ENCODE measurements around the gene LMAN1L. TPM values are rescaled to one million over a fixed set of nuclear protein-coding genes. Genes with fewer than 3 reads are reported as not detected.

Gene LMAN1L
- total RNA-seq, 1 donor from 2014 or later, result 2.2 TPM

DNA sequence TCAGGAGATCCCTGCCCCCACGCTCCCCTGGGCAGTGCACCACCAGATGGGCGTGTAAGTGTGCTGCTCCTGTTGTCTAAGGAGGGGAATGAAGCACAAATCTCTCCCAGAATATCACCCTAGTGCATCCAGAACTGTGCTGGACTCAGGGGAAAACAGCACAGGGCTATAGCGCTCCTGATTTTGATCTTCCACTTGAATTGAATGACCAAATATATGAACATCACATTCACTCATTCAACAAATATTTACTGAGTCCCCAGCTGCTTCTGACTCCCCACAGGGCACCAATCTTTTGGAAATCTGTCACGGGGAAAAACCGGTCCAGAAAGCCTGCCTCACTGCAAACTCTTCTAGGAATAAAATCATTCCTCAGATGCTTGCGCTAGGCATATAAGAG, 16.2 kb downstream of the LMAN1L start:
- TF ChIP-seq, protein P1, sequence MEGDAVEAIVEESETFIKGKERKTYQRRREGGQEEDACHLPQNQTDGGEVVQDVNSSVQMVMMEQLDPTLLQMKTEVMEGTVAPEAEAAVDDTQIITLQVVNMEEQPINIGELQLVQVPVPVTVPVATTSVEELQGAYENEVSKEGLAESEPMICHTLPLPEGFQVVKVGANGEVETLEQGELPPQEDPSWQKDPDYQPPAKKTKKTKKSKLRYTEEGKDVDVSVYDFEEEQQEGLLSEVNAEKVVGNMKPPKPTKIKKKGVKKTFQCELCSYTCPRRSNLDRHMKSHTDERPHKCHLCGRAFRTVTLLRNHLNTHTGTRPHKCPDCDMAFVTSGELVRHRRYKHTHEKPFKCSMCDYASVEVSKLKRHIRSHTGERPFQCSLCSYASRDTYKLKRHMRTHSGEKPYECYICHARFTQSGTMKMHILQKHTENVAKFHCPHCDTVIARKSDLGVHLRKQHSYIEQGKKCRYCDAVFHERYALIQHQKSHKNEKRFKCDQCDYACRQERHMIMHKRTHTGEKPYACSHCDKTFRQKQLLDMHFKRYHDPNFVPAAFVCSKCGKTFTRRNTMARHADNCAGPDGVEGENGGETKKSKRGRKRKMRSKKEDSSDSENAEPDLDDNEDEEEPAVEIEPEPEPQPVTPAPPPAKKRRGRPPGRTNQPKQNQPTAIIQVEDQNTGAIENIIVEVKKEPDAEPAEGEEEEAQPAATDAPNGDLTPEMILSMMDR (IDR thresholded peaks at IDR 0.05), result no peak
- H3K27me3 Mint-ChIP-seq, result peaks cover 21% of the 10 kb centered on the region
- no peak for ATAC-seq (ENCODE audit: low read depth)
- no peaks in the 10 kb centered on the region for H3K9me3 Mint-ChIP-seq
- H3K27ac Mint-ChIP-seq, result no peak overlapping the region
- no peak overlapping the region for H3K4me3 Mint-ChIP-seq
- peaks cover 7% of the 10 kb centered on the region for H3K4me1 Mint-ChIP-seq
- no peaks in the 10 kb centered on the region for H3K36me3 Mint-ChIP-seq (ENCODE audit: low read depth)
- DNase-seq, result no peak
- intact Hi-C loops (cut with micrococcal nuclease), result no loop called here
- CTCF ChIA-PET, result interaction anchor here (0.5 to 0.6 kb wide), 2 partner anchors 46 to 58 kb away, joined by 3 read pairs; no protein-coding TSS in a partner anchor
- POLR2A ChIA-PET, result interaction anchor here (0.7 kb wide), 1 partner anchor 51 kb away, joined by 6 read pairs; no protein-coding TSS in a partner anchor

DNA sequence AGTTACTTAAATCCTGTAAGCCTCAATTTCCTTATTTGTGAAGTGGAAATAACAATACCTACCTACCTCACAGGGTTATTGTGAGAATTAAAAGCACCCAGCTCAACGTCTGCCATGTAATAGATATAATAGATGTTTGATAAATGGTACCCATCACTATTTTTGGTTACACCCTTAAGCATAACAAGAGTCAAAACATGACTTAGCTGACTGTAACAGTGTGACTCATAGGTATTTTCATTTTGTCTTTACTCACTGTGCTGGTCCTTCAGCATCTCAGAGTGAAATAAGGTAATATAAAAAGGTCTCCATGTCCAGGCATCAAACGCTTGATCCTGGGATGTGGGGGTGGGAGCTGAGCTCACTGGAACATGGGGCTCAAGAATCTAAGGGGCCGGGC, 16.9 kb downstream of the LMAN1L start:
- ChIA-PET POLR2A (interaction anchor here (0.7 kb wide), 1 partner anchor 52 kb away, joined by 6 read pairs; no protein-coding TSS in a partner anchor), CTCF (interaction anchor here (0.6 kb wide), 1 partner anchor 45 kb away, joined by 3 read pairs; no protein-coding TSS in a partner anchor)
- Mint-ChIP-seq H3K4me3 (no peak overlapping the region), H3K27ac (no peak overlapping the region), H3K36me3 (ENCODE audit: low read depth) (no peaks in the 10 kb centered on the region), H3K27me3 (peaks cover 21% of the 10 kb centered on the region), H3K4me1 (peaks cover 7% of the 10 kb centered on the region), H3K9me3 (no peaks in the 10 kb centered on the region)
- DNase-seq (no peak), ATAC-seq (ENCODE audit: low read depth) (no peak)
- TF ChIP-seq, protein P1 (IDR thresholded peaks at IDR 0.05), result no peak
- intact Hi-C loops (cut with micrococcal nuclease), result no loop called here

DNA sequence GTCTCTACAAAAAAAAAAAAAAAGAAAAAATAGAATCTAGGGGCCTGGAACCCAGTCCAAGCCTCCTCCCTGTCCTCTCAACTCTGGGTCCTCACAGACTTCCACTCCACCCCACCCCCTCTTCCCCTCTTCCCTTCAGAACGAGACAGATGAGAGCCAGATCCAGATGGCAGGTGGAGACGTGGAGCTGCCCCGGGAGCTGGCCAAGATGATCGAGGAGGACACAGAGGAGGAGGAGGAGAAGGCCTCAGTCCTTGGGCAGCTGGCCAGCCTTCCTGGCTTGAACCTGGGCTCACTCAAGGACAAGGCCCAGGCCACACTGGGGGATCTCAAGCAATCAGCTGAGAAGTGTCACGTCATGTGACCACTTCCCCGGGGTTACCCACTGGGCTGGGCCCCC, 17.4 kb downstream of the LMAN1L start:
- Mint-ChIP-seq H3K4me3 (no peak overlapping the region), H3K27ac (no peak overlapping the region), H3K36me3 (ENCODE audit: low read depth) (peaks cover under 1% of the 10 kb centered on the region), H3K4me1 (peaks cover 9% of the 10 kb centered on the region), H3K9me3 (no peaks in the 10 kb centered on the region), H3K27me3 (peaks cover 21% of the 10 kb centered on the region)
- ChIA-PET CTCF (no interaction called here), POLR2A (interaction anchor here (0.6 kb wide), 1 partner anchor 42 kb away, joined by 3 read pairs; no protein-coding TSS in a partner anchor)
- TF ChIP-seq, protein P1 (IDR thresholded peaks at IDR 0.05), result no peak
- DNase-seq, result no peak
- intact Hi-C loops (cut with micrococcal nuclease), result no loop called here
- no peak for ATAC-seq (ENCODE audit: low read depth)

DNA sequence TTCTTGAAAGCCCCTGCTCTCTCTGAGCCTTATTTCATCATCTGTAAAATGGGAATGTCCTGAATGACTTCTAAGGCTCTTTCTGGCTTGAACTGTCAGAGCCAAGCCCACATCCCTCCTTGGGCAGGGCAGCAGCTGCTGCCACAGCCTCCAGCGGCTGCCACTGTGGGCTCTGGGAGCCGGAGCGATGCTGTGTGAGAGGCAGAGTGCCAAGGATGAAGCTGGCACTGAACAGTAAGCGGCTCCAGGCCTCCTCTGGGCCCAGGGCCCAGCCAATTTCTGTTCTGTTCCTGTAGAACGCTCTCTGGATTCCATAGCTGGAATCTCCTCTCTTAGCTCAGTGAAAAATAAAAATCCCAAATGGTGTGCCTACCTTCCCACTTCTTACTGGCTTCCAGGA, 18.2 kb downstream of the LMAN1L start:
- Mint-ChIP-seq H3K27ac (no peak overlapping the region), H3K27me3 (peaks cover 21% of the 10 kb centered on the region), H3K4me1 (peaks cover 11% of the 10 kb centered on the region), H3K4me3 (no peak overlapping the region), H3K9me3 (no peaks in the 10 kb centered on the region), H3K36me3 (ENCODE audit: low read depth) (peaks cover 7% of the 10 kb centered on the region)
- TF ChIP-seq, protein P1 (IDR thresholded peaks at IDR 0.05), result no peak
- DNase-seq (no peak), ATAC-seq (ENCODE audit: low read depth) (no peak)
- POLR2A ChIA-PET, result no interaction called here
- intact Hi-C loops (cut with micrococcal nuclease), result no loop called here
- CTCF ChIA-PET, result interaction anchor here (0.8 kb wide), 3 partner anchors 10 to 120 kb away, joined by 3 read pairs; no protein-coding TSS in a partner anchor

DNA sequence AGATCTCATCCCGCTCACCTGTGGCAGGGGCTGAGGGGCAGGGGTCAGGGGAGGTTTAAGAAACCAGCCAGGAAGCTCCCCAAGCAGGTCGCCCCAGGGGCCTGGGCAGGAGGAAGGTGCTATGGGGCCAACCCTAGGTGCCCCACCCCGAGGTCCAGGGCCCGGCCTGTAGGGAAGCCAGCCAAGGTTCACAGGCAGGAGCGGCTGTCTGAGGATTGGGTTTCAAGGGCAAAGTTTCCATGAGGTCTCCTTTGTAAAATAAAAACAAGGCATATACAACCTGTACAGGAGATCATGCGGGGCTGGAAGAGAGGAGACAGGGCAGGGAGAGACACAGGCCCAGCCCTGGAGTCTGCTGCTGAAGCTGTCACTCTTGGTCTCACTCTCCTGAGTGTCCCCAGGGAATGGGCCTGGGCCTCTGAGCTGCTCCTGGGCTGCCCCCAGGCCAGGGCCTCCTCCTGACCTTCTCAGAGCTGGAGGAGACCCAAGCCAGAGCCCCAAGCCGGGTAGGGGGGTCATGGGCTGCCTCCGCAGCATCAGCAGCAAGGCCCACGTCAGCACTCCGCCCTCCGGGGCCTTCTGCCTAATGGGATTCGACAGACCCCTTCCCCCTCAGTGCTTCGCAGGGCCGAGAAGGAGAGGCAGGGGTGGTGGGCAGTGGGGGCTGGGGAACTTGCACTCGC, 19.3 kb downstream of the LMAN1L start:
- DNase-seq (no peak), ATAC-seq (ENCODE audit: low read depth) (no peak)
- Mint-ChIP-seq H3K9me3 (no peaks in the 10 kb centered on the region), H3K27me3 (peaks cover 16% of the 10 kb centered on the region), H3K27ac (no peak overlapping the region), H3K36me3 (ENCODE audit: low read depth) (peaks cover 12% of the 10 kb centered on the region), H3K4me3 (no peak overlapping the region), H3K4me1 (peaks cover 11% of the 10 kb centered on the region)
- CTCF ChIA-PET, result interaction anchor here (1.1 kb wide), 1 partner anchor 61 kb away, joined by 4 read pairs; no protein-coding TSS in a partner anchor
- intact Hi-C loops (cut with micrococcal nuclease), result no loop called here
- TF ChIP-seq, protein P1 (IDR thresholded peaks at IDR 0.05), result no peak
- POLR2A ChIA-PET, result no interaction called here

Data from activated B cell treated with CpG ODN at 0.5 μM for 24 hours (primary cell).